Muscle of leg (tissue), 11 donors: Measurements from ENCODE around the gene RAB6B. TPM values are rescaled to one million over a fixed set of nuclear protein-coding genes. Genes with fewer than 3 reads are reported as not detected.

Experiments
- DNase-seq: peaks from one replicate; pipeline ENCODE4 v3.0.0; 2013
- H3K27ac ChIP-seq: one replicate; pipeline ENCODE4 v1.5.1; 2013; ENCODE audit warnings: mild to moderate bottlenecking, low read length, control low read depth
- H3K27me3 ChIP-seq: one replicate; pipeline ENCODE4 v1.6.1; 2013; ENCODE audit warnings: low read length; ENCODE audit not compliant: control insufficient read depth, insufficient read depth
- H3K36me3 ChIP-seq: one replicate; pipeline ENCODE4 v1.6.1; 2013; ENCODE audit warnings: low read length; ENCODE audit not compliant: control insufficient read depth, insufficient read depth
- H3K4me1 ChIP-seq: one replicate; pipeline ENCODE4 v1.6.1; 2013; ENCODE audit warnings: low read length; ENCODE audit not compliant: control insufficient read depth, insufficient read depth
- H3K4me3 ChIP-seq: one replicate; pipeline ENCODE4 v1.5.1; 2013; ENCODE audit warnings: low read length, control low read depth
- H3K9me3 ChIP-seq: replicated peaks from 2 replicates; pipeline ENCODE4 v1.6.1; 2013; ENCODE audit warnings: low read depth, low read length; ENCODE audit not compliant: control insufficient read depth
- WGBS: methylation state at CpG from one replicate; pipeline ENCODE4 v1.1.5; 2013; ENCODE audit warnings: missing lambda C conversion rate; ENCODE audit not compliant: insufficient coverage; 5-methylcytosine and 5-hydroxymethylcytosine counted together
- polyA plus RNA-seq, 8 donors: library from polyadenylated mRNA; unstranded; fragments of 120-200 nt; gene quantifications; one replicate each; pipeline versions ENCODE4 v1.2.1 to v1.2.3, GENCODE V29; 2013; ENCODE audit warnings: inconsistent platforms in 1 of 8, low replicate concordance in 1 of 8; ENCODE audit not compliant: insufficient read length in 8 of 8, insufficient read depth in 1 of 8
- total RNA-seq: library from RNA; stranded (reverse); fragments of 120-200 nt; gene quantifications from one replicate; pipeline ENCODE4 v1.2.4, GENCODE V29; 2013

Gene RAB6B
- total and polyA plus RNA-seq, 9 donors: 2.0 to 10.8 (median 9.4) TPM

DNA sequence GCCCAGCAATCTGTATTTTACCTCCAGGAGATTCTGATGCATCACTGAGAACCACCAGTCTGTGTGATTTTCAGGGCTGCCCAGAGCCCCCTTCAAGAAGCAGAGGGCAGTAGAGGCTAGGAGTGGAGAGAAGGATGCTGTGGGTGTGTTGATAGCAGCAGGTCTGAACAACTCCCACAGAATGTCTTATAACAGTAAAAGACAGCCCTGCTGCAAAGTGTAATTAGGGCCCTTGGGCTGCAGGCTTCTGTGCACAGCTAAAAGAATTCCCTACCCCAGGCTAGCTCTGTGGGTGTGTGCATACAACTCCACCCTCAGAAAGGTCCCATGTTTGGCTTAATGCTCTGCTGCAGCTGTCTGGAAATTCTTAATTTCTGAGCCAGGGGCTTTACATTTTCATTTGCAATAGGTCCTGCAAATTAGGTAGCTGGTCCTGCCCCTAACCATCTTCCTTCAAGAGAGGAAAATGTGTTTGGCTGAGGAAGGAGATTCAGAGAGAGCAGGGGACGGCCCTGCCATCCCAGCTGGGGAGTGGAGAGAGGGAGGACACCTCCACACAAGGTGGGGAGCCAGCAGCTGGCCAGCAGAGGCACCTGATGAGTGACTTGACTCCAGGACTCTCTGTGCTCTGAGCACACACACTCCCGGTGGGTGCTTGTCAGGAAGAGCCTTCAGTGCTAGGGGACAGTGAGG is 43.2 kb upstream of the RAB6B start:
- WGBS: 20% methylated on average over 1 of the region's 2 CpGs
- peak; percentile 66 for DNase-seq
- no peak overlapping the region for H3K4me3 ChIP-seq

GRCh38 chr3:133937756-133938601 is 42.3 kb upstream of the RAB6B start:
- Histone ChIP-seq H3K36me3 (no peaks in the 10 kb centered on the region), H3K27me3 (no peaks in the 10 kb centered on the region), H3K9me3 (no peaks in the 10 kb centered on the region), H3K27ac (peak overlapping the region; percentile 69), H3K4me1 (peaks cover 46% of the 10 kb centered on the region), H3K4me3 (no peak overlapping the region)
- 45% methylated on average over 5 of the region's 10 CpGs for WGBS
- peak; percentile 89 for DNase-seq

More for the DNA sequence above, 43.2 kb upstream of the RAB6B start:
- H3K27ac ChIP-seq: peak overlapping the region; percentile 48
- peaks cover 49% of the 10 kb centered on the region for H3K4me1 ChIP-seq
- H3K36me3 ChIP-seq: no peaks in the 10 kb centered on the region
- no peaks in the 10 kb centered on the region for H3K9me3 ChIP-seq
- H3K27me3 ChIP-seq: no peaks in the 10 kb centered on the region

DNA sequence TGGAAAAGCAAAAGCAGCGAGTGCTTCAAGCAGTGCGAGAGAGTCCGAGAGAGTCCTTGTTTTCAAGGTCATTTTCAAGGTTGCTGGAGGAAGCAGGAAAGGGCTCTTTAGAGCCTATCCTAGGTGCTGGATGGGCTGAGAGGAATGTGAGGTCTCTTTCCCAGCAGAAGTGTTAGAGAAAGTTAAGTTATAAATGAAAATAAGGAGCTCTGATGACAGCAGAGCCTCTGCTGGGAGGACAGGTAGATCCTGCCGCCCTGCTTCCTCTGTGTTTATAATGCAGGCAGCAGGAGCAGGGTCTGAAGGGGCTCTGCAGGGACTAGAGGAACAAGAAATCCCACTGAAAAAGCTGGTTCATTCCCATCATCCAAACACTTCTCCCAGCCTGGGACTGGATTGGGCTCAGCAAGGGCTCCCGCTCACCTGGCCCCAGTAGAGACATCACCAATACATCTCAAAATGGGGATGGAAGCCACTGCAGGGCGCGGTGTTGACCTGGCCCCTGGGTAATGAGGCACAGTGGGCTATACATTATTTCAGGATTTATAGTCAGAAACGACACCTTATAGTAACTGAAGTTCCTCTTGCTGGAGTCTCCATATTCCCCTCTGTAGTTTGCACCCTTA is 41.5 kb upstream of the RAB6B start:
- 81% methylated on average over 4 of the region's 8 CpGs for WGBS
- Histone ChIP-seq H3K27me3 (no peaks in the 10 kb centered on the region), H3K27ac (no peak overlapping the region), H3K4me1 (peaks cover 38% of the 10 kb centered on the region), H3K4me3 (no peak overlapping the region), H3K36me3 (no peaks in the 10 kb centered on the region), H3K9me3 (no peaks in the 10 kb centered on the region)
- no peak for DNase-seq

DNA sequence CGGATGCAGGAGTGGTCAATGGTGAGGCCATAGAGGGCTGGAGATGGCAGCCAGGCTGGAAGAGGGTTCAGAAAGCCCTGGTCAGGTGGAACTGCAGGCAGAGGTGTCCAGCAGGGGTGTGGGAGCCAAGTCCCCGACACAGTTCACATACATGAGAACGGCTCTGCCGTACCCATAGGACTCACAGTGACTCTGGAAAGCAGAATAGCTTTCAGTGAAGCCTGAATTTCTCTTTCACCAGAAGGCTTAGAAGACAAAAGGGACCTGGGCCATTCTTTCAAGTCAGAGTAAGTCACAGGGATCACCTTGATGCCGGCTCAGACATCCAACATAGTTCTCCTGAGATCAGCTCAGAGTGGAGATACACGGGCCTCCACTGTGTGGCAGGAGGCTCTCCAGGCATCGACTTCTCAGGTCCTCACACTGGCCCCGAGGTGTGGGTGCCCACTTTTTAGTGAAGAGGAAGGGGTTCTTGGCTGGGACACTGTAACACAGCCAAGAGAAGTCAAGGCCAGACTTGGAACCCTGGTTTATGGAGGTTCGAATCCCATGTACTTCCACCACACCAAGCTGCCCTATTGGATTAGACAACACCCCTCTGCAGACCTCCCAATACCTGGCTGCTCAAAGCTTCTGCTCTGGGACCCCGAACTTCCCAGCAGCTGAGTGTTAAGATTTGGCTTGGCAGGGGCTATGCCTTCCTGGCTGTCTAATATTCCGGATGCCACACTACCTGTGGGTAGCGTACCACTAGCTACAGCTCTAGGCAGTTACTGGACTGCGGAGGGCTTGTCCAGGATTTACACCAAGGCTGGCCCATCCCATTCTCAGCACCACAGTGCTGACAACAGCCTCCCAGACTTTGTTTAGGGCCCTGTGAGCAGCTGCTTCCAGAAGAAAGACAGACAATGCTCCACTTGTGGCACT is 40.4 kb upstream of the RAB6B start:
- Histone ChIP-seq H3K27ac (no peak overlapping the region), H3K4me3 (no peak overlapping the region), H3K9me3 (no peaks in the 10 kb centered on the region), H3K4me1 (peaks cover 28% of the 10 kb centered on the region), H3K36me3 (no peaks in the 10 kb centered on the region), H3K27me3 (no peaks in the 10 kb centered on the region)
- WGBS: 90% methylated on average over 9 of the region's 13 CpGs
- no peak for DNase-seq

GRCh38 chr3:133934996-133935842 is 39.5 kb upstream of the RAB6B start:
- Histone ChIP-seq H3K27me3 (no peaks in the 10 kb centered on the region), H3K9me3 (no peaks in the 10 kb centered on the region), H3K36me3 (no peaks in the 10 kb centered on the region), H3K4me1 (peaks cover 23% of the 10 kb centered on the region), H3K4me3 (no peak overlapping the region), H3K27ac (no peak overlapping the region)
- no peak for DNase-seq
- 88% methylated on average over 11 of the region's 11 CpGs for WGBS

- H3K4me3 ChIP-seq: no peak overlapping the region
- H3K4me1 ChIP-seq: peaks cover 21% of the 10 kb centered on the region
- H3K9me3 ChIP-seq: no peaks in the 10 kb centered on the region
- H3K27ac ChIP-seq: no peak overlapping the region
- H3K27me3 ChIP-seq: peaks cover 3% of the 10 kb centered on the region
- WGBS: 86% methylated on average over 5 of the region's 10 CpGs
- no peak for DNase-seq
- no peaks in the 10 kb centered on the region for H3K36me3 ChIP-seq
Measured at GRCh38 chr3:133934073-133934970, 38.6 kb upstream of the RAB6B start.

- Histone ChIP-seq H3K27me3 (peaks cover 7% of the 10 kb centered on the region), H3K4me3 (no peak overlapping the region), H3K27ac (no peak overlapping the region), H3K9me3 (no peaks in the 10 kb centered on the region), H3K36me3 (no peaks in the 10 kb centered on the region), H3K4me1 (peaks cover 12% of the 10 kb centered on the region)
- WGBS: 85% methylated on average over 3 of the region's 9 CpGs
- DNase-seq: no peak
Measured at GRCh38 chr3:133933097-133934024, 37.7 kb upstream of the RAB6B start.

GRCh38 chr3:133932009-133932408 is 36.3 kb upstream of the RAB6B start:
- Histone ChIP-seq H3K27ac (no peak overlapping the region), H3K9me3 (no peaks in the 10 kb centered on the region), H3K4me1 (peaks cover 12% of the 10 kb centered on the region), H3K27me3 (peaks cover 13% of the 10 kb centered on the region), H3K36me3 (no peaks in the 10 kb centered on the region), H3K4me3 (no peak overlapping the region)
- no peak for DNase-seq
- 94% methylated on average over 3 of the region's 6 CpGs for WGBS
